Brain microvascular endothelial cell (primary cell): ENCODE results near the gene CTSE.

ENCODE experiments used
- DNase-seq: peaks from one replicate; pipeline ENCODE4 v3.0.0-alpha.2; 2020
- H3K27ac ChIP-seq: fragments of 250-450 bp; sonication (Bioruptor Pico); 2 replicates; pipeline ENCODE4 v1.5.1; 2020; ENCODE audit warnings: mild to moderate bottlenecking, moderate library complexity
- H3K27me3 ChIP-seq: fragments of 250-450 bp; sonication (Bioruptor Pico); replicated peaks from 2 replicates; pipeline ENCODE4 v1.5.1; 2020; ENCODE audit warnings: mild to moderate bottlenecking
- H3K36me3 ChIP-seq: fragments of 250-450 bp; sonication (Bioruptor Pico); replicated peaks from 2 replicates; pipeline ENCODE4 v1.5.1; 2020; ENCODE audit warnings: mild to moderate bottlenecking
- H3K4me3 ChIP-seq: 2 replicates; pipeline ENCODE4 v1.5.1; 2011; ENCODE audit warnings: low read depth, mild to moderate bottlenecking, control low read depth, low read length, moderate library complexity
- CTCF ChIP-seq: IDR thresholded peaks from 2 replicates; pipeline ENCODE4 v1.5.1; 2011; ENCODE audit warnings: low read depth, mild to moderate bottlenecking, moderate library complexity, low read length, control low read depth, inconsistent platforms; ENCODE audit errors: missing control alignments
- in situ Hi-C: cut with HindIII; loops from 2 replicates; pipeline ENCODE4 v1.10.0; 2017; ENCODE audit warnings: low sequenced_read_pairs, low pct_ligation_motif_present

Gene CTSE

GRCh38 chr1:206048582-206048981, 24.9 kb upstream of the CTSE start:
- H3K4me3 ChIP-seq: no peak overlapping the region
- in situ Hi-C loops: no loop called here
- H3K27ac ChIP-seq: no peak overlapping the region
- no peaks in the 10 kb centered on the region for H3K36me3 ChIP-seq
- no peak for TF ChIP-seq CTCF
- peaks cover 7% of the 10 kb centered on the region for H3K27me3 ChIP-seq
- no peak for DNase-seq

GRCh38 chr1:206047271-206047670, 23.6 kb upstream of the CTSE start:
- no peak overlapping the region for H3K4me3 ChIP-seq
- TF ChIP-seq CTCF: no peak
- in situ Hi-C loops: no loop called here

GRCh38 chr1:206041640-206042039, 17.9 kb upstream of the CTSE start:
- no peak overlapping the region for H3K27ac ChIP-seq
- H3K27me3 ChIP-seq: peaks cover 26% of the 10 kb centered on the region
- DNase-seq: no peak
- in situ Hi-C loops: no loop called here
- TF ChIP-seq CTCF: no peak
- H3K4me3 ChIP-seq: no peak overlapping the region
- no peaks in the 10 kb centered on the region for H3K36me3 ChIP-seq

More at GRCh38 chr1:206047271-206047670, 23.6 kb upstream of the CTSE start:
- no peak for DNase-seq
- Histone ChIP-seq H3K27me3 (peaks cover 7% of the 10 kb centered on the region), H3K36me3 (no peaks in the 10 kb centered on the region), H3K27ac (no peak overlapping the region)

- Histone ChIP-seq H3K4me3 (no peak overlapping the region), H3K27me3 (peaks cover 23% of the 10 kb centered on the region), H3K27ac (no peak overlapping the region), H3K36me3 (no peaks in the 10 kb centered on the region)
- no peak for DNase-seq
- no peak for TF ChIP-seq CTCF
- in situ Hi-C loops: no loop called here
These were observed 16.6 kb upstream of the CTSE start for GRCh38 chr1:206040328-206040727.

- H3K36me3 ChIP-seq: no peaks in the 10 kb centered on the region
- no peak for TF ChIP-seq CTCF
- peaks cover 23% of the 10 kb centered on the region for H3K27me3 ChIP-seq
- no peak overlapping the region for H3K27ac ChIP-seq
- in situ Hi-C loops: no loop called here
- DNase-seq: no peak
- no peak overlapping the region for H3K4me3 ChIP-seq
These were observed 15.6 kb upstream of the CTSE start for GRCh38 chr1:206039046-206039973.
